ENCODE measurements around the gene BCR. TPM values are rescaled to one million over a fixed set of nuclear protein-coding genes. Genes with fewer than 3 reads are reported as not detected.

Gene BCR
- total and polyA plus RNA-seq, 12 donors: 10.9 to 33.4 (median 25.8) TPM

DNA sequence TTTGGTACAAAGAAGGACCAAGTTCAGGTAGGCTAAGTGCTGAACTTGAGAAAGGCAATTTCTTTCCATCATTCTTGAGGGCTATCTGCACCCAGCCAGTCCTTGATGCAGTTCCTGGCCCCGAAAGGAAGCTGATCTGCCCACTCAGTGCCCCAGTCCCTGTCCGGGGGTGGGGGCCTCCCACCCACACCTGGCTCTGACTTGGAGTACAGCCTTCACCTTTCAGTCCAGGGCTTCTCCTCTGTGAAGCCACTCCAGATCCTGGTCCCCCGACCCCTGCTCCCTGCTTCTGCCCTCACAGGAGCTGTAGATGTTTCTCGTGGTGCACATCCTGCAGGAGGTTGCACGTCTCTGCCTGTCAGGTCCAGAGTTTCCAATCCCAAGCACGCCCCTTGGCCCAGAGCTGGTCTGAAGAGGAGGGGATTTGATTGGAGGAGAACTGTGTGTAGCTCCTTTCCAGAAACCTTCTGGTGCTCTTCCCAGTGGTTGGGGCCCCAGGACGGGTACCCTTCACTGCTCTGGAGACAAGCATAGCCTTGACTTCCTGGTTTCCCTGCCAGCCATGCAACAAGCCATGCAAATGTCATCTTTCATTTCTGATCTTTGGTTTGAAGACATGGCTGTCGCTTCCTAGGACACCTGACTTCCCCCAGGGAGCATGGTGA lies 75.3 kb downstream of the BCR start:
- WGBS, 2 donors: 84 to 89% methylated on average over 8 of the region's 8 CpGs

GRCh38 chr22:23256171-23256932 lies 76.0 kb downstream of the BCR start:
- TF ChIP-seq CTCF (IDR thresholded peaks at IDR 0.05): no peak
- Histone ChIP-seq H3K4me1 (peaks cover 20 to 40% (median 25%) of the 10 kb centered on the region in 9 donors), H3K27ac (peak overlapping the region; percentile 13 to 71 (median 66)), H3K36me3 (peaks cover 0 to 44% (median 5%) of the 10 kb centered on the region in 9 donors), H3K4me3 (no peak overlapping the region), H3K9me3 (no peaks in the 10 kb centered on the region), H3K27me3 (no peaks in the 10 kb centered on the region)
- ATAC-seq (peak in 1 of 8 donors; percentile 4), DNase-seq (no peak)
- 89 to 90% methylated on average over 10 of the region's 10 CpGs for WGBS, 2 donors
- intact Hi-C loops (cut with DNase I): no loop called here

More for the DNA sequence above, 75.3 kb downstream of the BCR start:
- H3K36me3 ChIP-seq: peaks cover 0 to 37% (median 0%) of the 10 kb centered on the region in 9 donors
- peak overlapping the region in 2 of 10 donors; percentile 66 to 69 for H3K27ac ChIP-seq
- no peak overlapping the region for H3K4me3 ChIP-seq
- intact Hi-C loops (cut with DNase I): no loop called here
- no peaks in the 10 kb centered on the region for H3K27me3 ChIP-seq
- peaks cover 20 to 42% (median 25%) of the 10 kb centered on the region in 9 donors for H3K4me1 ChIP-seq
- no peaks in the 10 kb centered on the region for H3K9me3 ChIP-seq
- ATAC-seq (no peak), DNase-seq (no peak)
- no peak for TF ChIP-seq CTCF (IDR thresholded peaks at IDR 0.05)

GRCh38 chr22:23256986-23257888 lies 76.9 kb downstream of the BCR start:
- Histone ChIP-seq H3K9me3 (no peaks in the 10 kb centered on the region), H3K27ac (peak overlapping the region; percentile 13 to 71 (median 66)), H3K27me3 (no peaks in the 10 kb centered on the region), H3K4me3 (no peak overlapping the region), H3K36me3 (peaks cover 0 to 53% (median 13%) of the 10 kb centered on the region in 9 donors), H3K4me1 (peaks cover 20 to 32% (median 27%) of the 10 kb centered on the region in 9 donors)
- no peak for TF ChIP-seq CTCF (IDR thresholded peaks at IDR 0.05)
- peak; percentile 53 to 74 for DNase-seq
- intact Hi-C loops (cut with DNase I): loop anchor here in 1 of 10 donors (1.0 kb wide), 1 partner anchor 22 kb away; no protein-coding TSS in a partner anchor
- WGBS, 2 donors: 44 to 47% methylated on average over 19 of the region's 19 CpGs
- ATAC-seq: peak; percentile 78 to 94 (median 90)
